Measurements from ENCODE around the gene RIC8A.

DNA sequence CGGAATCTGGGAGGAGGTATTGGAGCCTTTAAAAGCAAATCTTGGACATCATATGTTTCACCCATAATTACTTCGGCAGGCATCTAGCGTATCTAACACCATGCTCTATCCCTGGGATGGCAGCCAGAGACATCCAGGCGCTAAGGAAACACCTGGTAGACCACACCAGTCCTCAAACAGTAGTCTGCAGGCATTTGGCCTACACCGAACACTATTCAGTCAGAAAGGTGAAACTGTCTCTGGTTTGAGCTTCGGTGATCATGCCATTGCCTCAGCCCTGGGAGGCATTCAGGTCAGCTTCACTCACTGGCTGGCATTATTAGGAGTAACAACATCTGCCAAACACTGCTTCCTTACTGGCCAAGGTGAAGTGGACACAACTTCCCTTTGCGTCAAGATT is 16.9 kb downstream of the RIC8A start:
- TF ChIP-seq, protein P1, sequence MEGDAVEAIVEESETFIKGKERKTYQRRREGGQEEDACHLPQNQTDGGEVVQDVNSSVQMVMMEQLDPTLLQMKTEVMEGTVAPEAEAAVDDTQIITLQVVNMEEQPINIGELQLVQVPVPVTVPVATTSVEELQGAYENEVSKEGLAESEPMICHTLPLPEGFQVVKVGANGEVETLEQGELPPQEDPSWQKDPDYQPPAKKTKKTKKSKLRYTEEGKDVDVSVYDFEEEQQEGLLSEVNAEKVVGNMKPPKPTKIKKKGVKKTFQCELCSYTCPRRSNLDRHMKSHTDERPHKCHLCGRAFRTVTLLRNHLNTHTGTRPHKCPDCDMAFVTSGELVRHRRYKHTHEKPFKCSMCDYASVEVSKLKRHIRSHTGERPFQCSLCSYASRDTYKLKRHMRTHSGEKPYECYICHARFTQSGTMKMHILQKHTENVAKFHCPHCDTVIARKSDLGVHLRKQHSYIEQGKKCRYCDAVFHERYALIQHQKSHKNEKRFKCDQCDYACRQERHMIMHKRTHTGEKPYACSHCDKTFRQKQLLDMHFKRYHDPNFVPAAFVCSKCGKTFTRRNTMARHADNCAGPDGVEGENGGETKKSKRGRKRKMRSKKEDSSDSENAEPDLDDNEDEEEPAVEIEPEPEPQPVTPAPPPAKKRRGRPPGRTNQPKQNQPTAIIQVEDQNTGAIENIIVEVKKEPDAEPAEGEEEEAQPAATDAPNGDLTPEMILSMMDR (IDR thresholded peaks at IDR 0.05; ENCODE audit: low read length) = no peak
- no peak for TF ChIP-seq EZH2 (IDR thresholded peaks at IDR 0.05; ENCODE audit: borderline replicate concordance, low read length)

Data from OCI-LY1 (cell line).